Activated T-cell treated with anti-CD3 and anti-CD28 coated beads, Interleukin-2, amount 50 U/mL, for 24 hours (primary cell): ENCODE data around the gene HDAC4.
"Not testable (repeated sequence)": the region's sequence is repeated elsewhere in the genome, so short reads cannot be mapped to it uniquely, and the experiment has no call there.

Source experiments
- DNase-seq: peaks from one replicate; pipeline ENCODE4 v3.0.0-alpha.2; 2020
- H3K27ac Mint-ChIP-seq: 2 replicates; pipeline ENCODE4 v1.8.0; 2020; ENCODE audit warnings: mild to moderate bottlenecking, mixed read lengths
- H3K27me3 Mint-ChIP-seq: 2 replicates; pipeline ENCODE4 v1.8.0; 2020; ENCODE audit warnings: mixed read lengths
- H3K36me3 Mint-ChIP-seq: 2 replicates; pipeline ENCODE4 v1.8.0; 2020; ENCODE audit warnings: low read depth, mixed read lengths
- H3K4me1 Mint-ChIP-seq: 2 replicates; pipeline ENCODE4 v1.8.0; 2020; ENCODE audit warnings: low read depth, mixed read lengths
- H3K4me3 Mint-ChIP-seq: 2 replicates; pipeline ENCODE4 v1.8.0; 2020; ENCODE audit warnings: mild to moderate bottlenecking, moderate library complexity, mixed read lengths
- H3K9me3 Mint-ChIP-seq: 2 replicates; pipeline ENCODE4 v1.8.0; 2020; ENCODE audit warnings: mixed read lengths

Gene HDAC4

GRCh38 chr2:239043326-239043725 lies 357.5 kb downstream of the HDAC4 start:
- no peak for DNase-seq
- Mint-ChIP-seq H3K27me3 (no peaks in the 10 kb centered on the region), H3K9me3 (no peaks in the 10 kb centered on the region), H3K36me3 (no peaks in the 10 kb centered on the region), H3K4me3 (no peak overlapping the region), H3K4me1 (no peaks in the 10 kb centered on the region), H3K27ac (no peak overlapping the region)

GRCh38 chr2:239042551-239043320 lies 358.1 kb downstream of the HDAC4 start:
- no peaks in the 10 kb centered on the region for H3K9me3 Mint-ChIP-seq
- no peaks in the 10 kb centered on the region for H3K27me3 Mint-ChIP-seq
- no peaks in the 10 kb centered on the region for H3K4me1 Mint-ChIP-seq
- H3K4me3 Mint-ChIP-seq = no peak overlapping the region
- no peak overlapping the region for H3K27ac Mint-ChIP-seq
- no peaks in the 10 kb centered on the region for H3K36me3 Mint-ChIP-seq
- no peak for DNase-seq

GRCh38 chr2:239042046-239042445 lies 358.8 kb downstream of the HDAC4 start:
- no peak overlapping the region for H3K27ac Mint-ChIP-seq
- no peaks in the 10 kb centered on the region for H3K27me3 Mint-ChIP-seq
- H3K4me1 Mint-ChIP-seq = no peaks in the 10 kb centered on the region
- H3K36me3 Mint-ChIP-seq = no peaks in the 10 kb centered on the region
- no peak overlapping the region for H3K4me3 Mint-ChIP-seq
- DNase-seq = no peak
- no peaks in the 10 kb centered on the region for H3K9me3 Mint-ChIP-seq

DNA sequence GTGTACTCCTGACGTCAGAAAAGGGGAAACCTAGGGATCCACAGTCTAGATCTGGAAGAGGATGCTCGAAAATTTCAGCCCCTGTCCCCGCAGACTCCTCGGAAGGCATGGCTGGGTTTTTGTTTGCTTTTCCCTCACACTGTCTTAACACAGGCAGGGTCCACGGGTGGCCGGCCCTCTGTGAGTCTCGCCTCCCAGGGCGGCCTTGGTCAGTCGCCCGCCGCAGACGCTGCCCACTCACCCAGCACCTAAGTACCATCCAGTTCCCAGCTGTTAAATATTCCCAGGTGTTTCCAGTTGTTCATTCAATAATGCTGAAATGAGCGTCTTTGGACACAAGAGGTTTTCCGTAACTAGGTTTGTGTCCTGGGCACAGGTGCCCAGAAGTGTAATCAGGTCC lies 359.8 kb downstream of the HDAC4 start:
- Mint-ChIP-seq H3K9me3 (no peaks in the 10 kb centered on the region), H3K4me3 (no peak overlapping the region), H3K4me1 (no peaks in the 10 kb centered on the region), H3K36me3 (no peaks in the 10 kb centered on the region), H3K27ac (no peak overlapping the region), H3K27me3 (no peaks in the 10 kb centered on the region)
- no peak for DNase-seq

GRCh38 chr2:239040152-239040761 lies 360.6 kb downstream of the HDAC4 start:
- H3K27me3 Mint-ChIP-seq = no peaks in the 10 kb centered on the region
- no peaks in the 10 kb centered on the region for H3K4me1 Mint-ChIP-seq

GRCh38 chr2:239039479-239039861 lies 361.4 kb downstream of the HDAC4 start:
- Mint-ChIP-seq H3K36me3 (no peaks in the 10 kb centered on the region), H3K4me1 (no peaks in the 10 kb centered on the region), H3K27me3 (peaks cover 5% of the 10 kb centered on the region), H3K4me3 (no peak overlapping the region), H3K9me3 (no peaks in the 10 kb centered on the region), H3K27ac (no peak overlapping the region)
- no peak for DNase-seq

More at GRCh38 chr2:239040152-239040761, 360.6 kb downstream of the HDAC4 start:
- DNase-seq = no peak
- H3K4me3 Mint-ChIP-seq = no peak overlapping the region
- H3K36me3 Mint-ChIP-seq = no peaks in the 10 kb centered on the region
- H3K27ac Mint-ChIP-seq = no peak overlapping the region
- H3K9me3 Mint-ChIP-seq = no peaks in the 10 kb centered on the region

DNA sequence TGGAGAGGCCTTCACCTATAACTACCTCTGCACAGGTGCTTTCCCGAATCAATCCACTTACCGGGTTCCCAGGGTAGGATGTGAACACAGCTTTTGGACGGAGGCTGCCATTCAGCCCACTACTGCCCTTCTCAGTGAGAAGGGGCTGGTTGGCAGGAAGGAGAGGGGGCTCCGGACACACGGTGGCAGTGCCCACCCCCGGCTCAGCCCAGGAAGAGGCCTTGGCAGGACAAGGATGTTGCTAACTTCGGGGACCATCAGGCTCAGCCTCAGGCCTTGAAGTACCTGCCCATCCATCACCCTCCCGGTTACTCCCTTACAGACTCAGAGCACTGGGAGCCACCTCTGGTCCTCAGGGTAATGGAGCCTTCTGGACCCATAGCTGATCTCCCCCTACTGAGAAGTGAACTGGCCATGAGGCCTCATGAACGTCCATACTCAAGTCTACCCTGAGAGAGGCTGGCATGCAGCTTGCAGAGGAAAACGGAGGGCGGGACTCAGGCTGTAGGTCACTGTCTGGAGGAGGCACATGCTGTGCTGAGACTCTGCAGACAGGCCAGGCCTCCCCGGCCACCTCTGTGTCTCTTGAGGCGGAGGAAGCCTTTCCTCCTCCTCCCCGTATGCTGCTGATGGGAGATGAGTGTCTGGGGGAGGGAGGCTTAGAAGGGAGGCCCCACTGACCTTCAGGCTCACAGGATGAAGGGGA lies 361.9 kb downstream of the HDAC4 start:
- Mint-ChIP-seq H3K9me3 (no peaks in the 10 kb centered on the region), H3K27ac (no peak overlapping the region), H3K4me3 (no peak overlapping the region), H3K4me1 (no peaks in the 10 kb centered on the region), H3K36me3 (no peaks in the 10 kb centered on the region), H3K27me3 (peaks cover 11% of the 10 kb centered on the region)
- DNase-seq = no peak

GRCh38 chr2:239038284-239038683 lies 362.5 kb downstream of the HDAC4 start:
- H3K4me3 Mint-ChIP-seq, H3K9me3 Mint-ChIP-seq, H3K4me1 Mint-ChIP-seq, H3K36me3 Mint-ChIP-seq, H3K27ac Mint-ChIP-seq, DNase-seq: not testable (repeated sequence)
- peaks cover 15% of the 10 kb centered on the region for H3K27me3 Mint-ChIP-seq

- Mint-ChIP-seq H3K36me3 (no peaks in the 10 kb centered on the region), H3K9me3 (no peaks in the 10 kb centered on the region), H3K27ac (no peak overlapping the region), H3K4me3 (no peak overlapping the region), H3K27me3 (peaks cover 15% of the 10 kb centered on the region), H3K4me1 (no peaks in the 10 kb centered on the region)
- no peak for DNase-seq
Measured at GRCh38 chr2:239037559-239037910, 363.3 kb downstream of the HDAC4 start.

DNA sequence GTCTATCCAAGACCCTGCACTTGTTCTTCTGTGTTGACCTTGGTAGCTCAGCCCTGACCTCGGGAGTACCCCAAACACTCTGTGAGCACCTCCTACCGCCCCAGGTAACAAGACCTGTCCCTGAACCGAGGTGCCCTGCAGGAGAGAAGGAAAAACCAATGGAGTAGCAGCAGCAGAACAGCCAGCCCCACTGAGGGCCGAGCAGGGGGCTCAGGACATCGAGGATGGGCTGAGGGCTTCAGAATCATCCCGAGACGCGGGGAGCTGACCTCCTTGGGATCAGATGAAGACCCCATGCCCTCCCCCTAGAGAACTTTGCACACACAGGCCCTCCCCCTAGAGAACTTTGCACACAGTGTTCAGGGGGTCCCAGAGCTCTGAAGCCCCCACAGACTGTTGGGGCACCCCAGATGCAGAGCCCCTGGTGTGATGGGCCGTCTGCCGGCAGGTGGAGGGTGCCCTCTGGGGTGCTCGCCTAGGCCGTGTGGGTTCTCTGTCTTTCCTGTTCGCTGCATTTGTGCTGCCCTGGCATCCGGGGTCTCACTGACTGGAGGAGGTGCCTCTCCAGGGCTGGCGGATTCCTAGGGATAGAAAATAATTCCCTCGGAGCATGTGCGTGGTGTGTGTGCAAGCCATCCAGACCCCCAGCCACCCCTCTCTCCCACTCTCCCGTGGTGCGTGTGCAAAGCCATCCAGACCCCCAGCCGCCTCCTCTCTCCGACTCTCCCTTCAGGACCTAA lies 363.8 kb downstream of the HDAC4 start:
- H3K4me1 Mint-ChIP-seq = no peaks in the 10 kb centered on the region
- H3K9me3 Mint-ChIP-seq = no peaks in the 10 kb centered on the region
- no peak overlapping the region for H3K4me3 Mint-ChIP-seq
- H3K27me3 Mint-ChIP-seq = peaks cover 18% of the 10 kb centered on the region
- no peak for DNase-seq
- H3K36me3 Mint-ChIP-seq = no peaks in the 10 kb centered on the region
- H3K27ac Mint-ChIP-seq = no peak overlapping the region

DNA sequence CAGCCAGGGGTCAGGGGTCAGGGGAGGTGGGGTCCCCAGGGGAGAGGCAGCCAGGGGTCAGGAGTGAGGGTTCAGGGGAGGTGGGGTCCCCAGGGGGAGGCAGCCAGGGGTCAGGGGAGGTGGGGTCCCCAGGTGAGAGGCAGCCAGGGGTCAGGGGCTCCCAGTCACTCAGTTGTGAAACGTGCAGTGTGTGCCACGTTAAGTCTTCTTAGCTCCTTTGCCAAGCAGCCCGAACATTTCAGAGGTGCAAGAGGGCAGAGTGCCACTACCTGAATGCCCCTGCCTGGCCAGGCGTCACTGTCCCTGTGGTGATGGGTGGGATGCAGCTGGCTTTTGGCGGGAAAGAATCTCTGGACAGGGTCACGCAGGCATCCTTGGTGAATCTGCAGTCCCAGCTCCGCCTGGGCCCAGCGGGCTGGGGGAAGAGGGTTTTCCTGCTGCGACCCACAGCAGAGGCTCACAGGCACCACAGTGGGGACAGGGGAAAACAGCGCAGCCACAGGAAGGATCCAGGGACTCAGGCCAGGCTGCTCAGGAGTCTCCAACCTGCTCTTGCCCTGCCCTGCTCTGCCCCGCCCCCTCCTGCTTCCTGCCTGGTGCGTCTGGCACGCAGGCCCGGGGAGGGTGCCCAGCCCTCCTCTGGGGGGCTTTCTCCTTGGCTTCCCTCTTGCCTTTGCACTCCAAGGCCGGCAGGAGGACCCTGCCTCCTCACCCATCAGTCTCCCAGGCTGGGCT lies 364.7 kb downstream of the HDAC4 start:
- Mint-ChIP-seq H3K27me3 (peaks cover 18% of the 10 kb centered on the region), H3K27ac (no peak overlapping the region), H3K36me3 (no peaks in the 10 kb centered on the region), H3K9me3 (no peaks in the 10 kb centered on the region), H3K4me1 (no peaks in the 10 kb centered on the region), H3K4me3 (no peak overlapping the region)
- no peak for DNase-seq

GRCh38 chr2:239035361-239035814 lies 365.4 kb downstream of the HDAC4 start:
- DNase-seq = peak; percentile 82
- H3K9me3 Mint-ChIP-seq = no peaks in the 10 kb centered on the region
- H3K27me3 Mint-ChIP-seq = peaks cover 18% of the 10 kb centered on the region
- no peaks in the 10 kb centered on the region for H3K4me1 Mint-ChIP-seq
- H3K27ac Mint-ChIP-seq = no peak overlapping the region
- no peak overlapping the region for H3K4me3 Mint-ChIP-seq
- no peaks in the 10 kb centered on the region for H3K36me3 Mint-ChIP-seq

DNA sequence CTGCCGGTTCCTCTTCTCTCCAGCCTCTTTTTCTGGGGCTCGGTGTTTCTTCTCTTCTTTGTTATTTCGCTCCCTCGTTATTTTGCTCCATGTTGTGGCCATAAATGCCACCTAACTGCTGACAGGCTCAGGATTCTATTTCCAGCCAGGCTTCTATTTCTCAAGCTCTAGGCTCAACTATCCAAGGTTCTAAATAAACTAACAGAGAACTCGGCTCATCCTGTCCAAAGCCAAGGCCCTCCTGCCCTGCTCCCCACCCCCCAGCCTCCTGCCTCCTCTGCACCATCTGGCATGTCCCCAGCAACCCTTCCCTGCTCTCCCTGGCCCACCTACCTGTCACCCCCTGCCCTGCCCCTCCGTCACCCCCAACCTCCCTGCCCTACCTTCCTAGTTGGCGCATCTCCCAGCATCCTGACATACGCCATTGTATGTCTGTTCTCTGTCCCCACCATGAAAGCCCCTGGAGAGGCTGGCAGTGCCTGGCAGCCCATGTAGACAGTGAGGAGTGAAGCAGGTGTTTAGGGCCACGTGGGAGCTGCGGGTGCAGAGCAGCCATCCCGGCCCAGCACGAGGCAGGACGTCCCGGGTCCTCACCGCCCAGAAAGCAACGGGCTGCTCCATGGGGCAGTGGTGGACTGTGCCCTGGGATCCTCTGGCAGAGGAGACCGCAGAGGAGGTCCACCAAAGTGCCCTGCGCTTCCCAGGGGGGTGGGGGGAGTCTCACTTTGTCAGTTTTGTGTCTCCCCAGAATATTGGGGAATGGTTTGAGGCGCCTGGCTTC lies 366.1 kb downstream of the HDAC4 start:
- H3K27ac Mint-ChIP-seq = no peak overlapping the region
- H3K36me3 Mint-ChIP-seq = no peaks in the 10 kb centered on the region
- peaks cover 18% of the 10 kb centered on the region for H3K27me3 Mint-ChIP-seq
- no peak overlapping the region for H3K4me3 Mint-ChIP-seq
- H3K9me3 Mint-ChIP-seq = no peaks in the 10 kb centered on the region
- no peaks in the 10 kb centered on the region for H3K4me1 Mint-ChIP-seq
- DNase-seq = no peak
